Right lobe of liver (tissue), 4 donors: Measurements from ENCODE around the gene SRGAP2B.
"Not testable (repeated sequence)": the region's sequence is repeated elsewhere in the genome, so short reads cannot be mapped to it uniquely, and the experiment has no call there.

Experiments
- POLR2A ChIP-seq: fragments of 450-650 bp; IDR thresholded peaks from one replicate; pipeline ENCODE4 v1.6.1; 2017; ENCODE audit warnings: antibody characterized with exemption, mild to moderate bottlenecking
- TF ChIP-seq, protein P1 (sequence below), 4 donors: fragments of 200-600 bp in 3 of 4; fragments of 450-650 bp in 1 of 4; IDR thresholded peaks; one replicate each; pipeline versions ENCODE4 v1.5.1 to v1.8.0; 2016 to 2022; ENCODE audit warnings: antibody characterized with exemption in 4 of 4, mild to moderate bottlenecking in 2 of 4
- donor health status: DM: no; HTN: no; CAD: no.
- donor health status: DM: no; HTN: no; CAD: no.
- donor health status: DM: no; HTN: yes; CAD: no.

DNA sequence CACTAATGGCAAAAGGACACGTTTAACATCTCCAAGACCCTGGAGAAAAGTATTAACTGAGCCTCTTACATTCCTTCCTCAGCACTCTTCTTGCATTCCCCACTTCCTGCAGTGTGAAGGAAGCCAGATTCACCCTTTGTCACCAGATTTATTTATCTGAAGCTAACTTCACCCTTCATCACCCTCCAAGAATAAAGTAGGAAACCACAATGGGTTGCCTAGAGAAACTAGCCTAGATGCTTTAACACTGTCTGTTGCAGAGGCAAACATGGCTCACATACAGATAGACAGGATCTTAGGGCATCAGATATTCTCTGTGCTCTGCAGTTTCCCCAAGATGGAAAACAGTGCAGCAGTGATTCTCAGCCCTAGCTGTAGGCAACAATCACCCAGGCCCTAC lies 147.6 kb downstream of the SRGAP2B start:
- TF ChIP-seq, protein P1, sequence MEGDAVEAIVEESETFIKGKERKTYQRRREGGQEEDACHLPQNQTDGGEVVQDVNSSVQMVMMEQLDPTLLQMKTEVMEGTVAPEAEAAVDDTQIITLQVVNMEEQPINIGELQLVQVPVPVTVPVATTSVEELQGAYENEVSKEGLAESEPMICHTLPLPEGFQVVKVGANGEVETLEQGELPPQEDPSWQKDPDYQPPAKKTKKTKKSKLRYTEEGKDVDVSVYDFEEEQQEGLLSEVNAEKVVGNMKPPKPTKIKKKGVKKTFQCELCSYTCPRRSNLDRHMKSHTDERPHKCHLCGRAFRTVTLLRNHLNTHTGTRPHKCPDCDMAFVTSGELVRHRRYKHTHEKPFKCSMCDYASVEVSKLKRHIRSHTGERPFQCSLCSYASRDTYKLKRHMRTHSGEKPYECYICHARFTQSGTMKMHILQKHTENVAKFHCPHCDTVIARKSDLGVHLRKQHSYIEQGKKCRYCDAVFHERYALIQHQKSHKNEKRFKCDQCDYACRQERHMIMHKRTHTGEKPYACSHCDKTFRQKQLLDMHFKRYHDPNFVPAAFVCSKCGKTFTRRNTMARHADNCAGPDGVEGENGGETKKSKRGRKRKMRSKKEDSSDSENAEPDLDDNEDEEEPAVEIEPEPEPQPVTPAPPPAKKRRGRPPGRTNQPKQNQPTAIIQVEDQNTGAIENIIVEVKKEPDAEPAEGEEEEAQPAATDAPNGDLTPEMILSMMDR (IDR thresholded peaks at IDR 0.05): not testable (repeated sequence)
- not testable (repeated sequence) for TF ChIP-seq POLR2A
